Left ventricle myocardium superior (tissue), 1 donor: ENCODE data around the gene RNU1-3. TPM values are rescaled to one million over a fixed set of nuclear protein-coding genes. Genes with fewer than 3 reads are reported as not detected.
"Not testable (repeated sequence)": the region's sequence is repeated elsewhere in the genome, so short reads cannot be mapped to it uniquely, and the experiment has no call there.

ENCODE experiments used
- ATAC-seq: fragments of 200-7000 bp; cut with Tn5 transposase; one replicate; pipeline ENCODE4 v1.9.1; 2020; ENCODE audit warnings: mild to moderate bottlenecking, moderate library complexity
- DNase-seq: peaks from one replicate; pipeline ENCODE4 v3.0.0-alpha.2; 2020
- intact Hi-C: fragments of 100-400 bp; cut with micrococcal nuclease; formaldehyde crosslinking; loops from one replicate; pipeline ENCODE4 v1.11.0; 2022
- total RNA-seq: library from RNA; stranded (reverse); fragmentation: NEBNext Ultra II Directional; extraction: Animal tissue kit (Norgen Biotek cat#: 25700); gene quantifications from one replicate; pipeline ENCODE4 v1.2.1, GENCODE V29; 2021
- donor health status: DM: no; HTN: yes; CAD: no; lungs with severe emphysema.

RNU1-3 gene
- total RNA-seq, 1 donor from 2014 or later = 4,234 TPM

DNA sequence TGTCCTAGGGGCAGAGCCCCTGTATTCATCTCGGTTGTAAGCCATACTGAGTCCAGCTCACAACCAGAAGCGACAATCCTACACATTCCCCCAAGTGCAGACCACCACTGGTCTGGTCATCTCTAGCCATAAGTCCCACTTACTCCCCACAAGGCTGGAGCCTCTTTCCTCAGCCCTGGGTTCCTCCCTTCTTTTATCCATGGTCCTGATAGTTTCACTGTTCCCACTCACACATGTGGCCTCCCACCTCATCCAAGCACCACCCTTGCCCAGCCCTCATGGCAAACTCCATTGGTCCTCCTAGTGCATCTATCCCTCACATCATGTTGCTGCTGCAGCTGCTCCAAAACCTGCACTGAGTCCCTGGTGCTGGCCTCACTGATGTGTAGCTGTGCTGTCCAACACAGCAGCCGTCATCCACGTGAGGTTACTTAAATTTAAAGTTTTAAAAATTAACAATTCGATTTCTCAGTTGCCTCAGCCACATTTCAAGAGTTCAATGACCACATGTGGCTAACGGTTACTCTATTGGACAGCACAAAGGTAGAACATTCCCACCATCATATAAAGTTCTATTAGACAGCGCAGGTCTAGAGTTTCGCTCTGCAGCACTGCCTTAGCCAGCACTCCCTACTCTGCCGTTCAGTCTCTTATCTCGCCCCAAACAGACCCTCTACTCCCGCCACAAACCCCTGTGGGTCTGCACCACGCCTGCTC lies 23.1 kb downstream of the RNU1-3 start:
- ATAC-seq, intact Hi-C loops: not testable (repeated sequence)
- peak; percentile 30 for DNase-seq

- intact Hi-C loops, ATAC-seq: not testable (repeated sequence)
- DNase-seq = peak; percentile 42
Observed at GRCh38 chr1:16643001-16643411, 23.7 kb downstream of the RNU1-3 start.

DNA sequence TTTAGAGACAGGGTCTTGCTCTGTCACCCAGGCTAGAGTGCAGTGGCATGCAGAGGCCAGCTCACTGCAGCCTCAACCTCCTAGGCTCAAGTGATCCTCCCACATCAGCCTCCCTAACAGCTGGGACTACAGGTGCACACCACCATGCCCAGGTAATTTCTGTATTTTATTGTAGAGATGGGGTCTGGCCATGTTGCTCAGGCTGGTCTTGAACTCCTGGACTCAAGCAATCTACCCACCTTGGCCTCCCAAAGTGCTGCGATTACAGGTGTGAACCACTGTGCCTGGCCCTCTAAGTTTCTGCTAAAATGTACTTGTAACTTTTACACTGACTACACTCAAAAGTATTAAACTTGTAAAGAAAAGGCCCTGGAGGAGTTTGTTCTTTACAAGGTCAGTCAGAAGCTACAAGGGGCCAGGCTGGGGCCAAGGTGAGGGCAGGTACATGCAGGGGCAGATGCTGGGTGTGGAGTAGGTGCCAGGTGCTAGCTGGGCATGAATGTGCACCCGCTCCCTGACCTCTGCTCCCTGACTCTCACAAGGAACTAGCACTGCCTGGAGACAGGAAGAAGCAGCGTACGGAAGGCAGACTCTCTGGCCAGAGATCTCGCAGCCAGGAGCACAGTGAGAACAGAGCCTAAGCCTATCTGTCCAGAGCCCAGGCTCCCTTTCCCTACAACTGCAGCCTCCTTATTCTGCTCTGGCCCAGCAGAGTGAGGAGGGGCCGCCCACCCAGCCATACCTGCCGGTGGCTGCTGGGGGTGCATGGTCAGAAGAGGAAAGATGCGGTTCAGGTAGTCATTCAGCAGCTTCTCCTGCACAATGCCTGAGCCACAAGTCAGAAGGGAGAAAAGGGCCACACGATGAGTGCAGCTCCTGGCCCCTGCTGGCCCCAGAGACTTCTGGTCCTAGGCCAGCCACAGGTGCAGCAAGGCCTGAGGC lies 24.5 kb downstream of the RNU1-3 start:
- DNase-seq = peak; percentile 26
- ATAC-seq, intact Hi-C loops: not testable (repeated sequence)

DNA sequence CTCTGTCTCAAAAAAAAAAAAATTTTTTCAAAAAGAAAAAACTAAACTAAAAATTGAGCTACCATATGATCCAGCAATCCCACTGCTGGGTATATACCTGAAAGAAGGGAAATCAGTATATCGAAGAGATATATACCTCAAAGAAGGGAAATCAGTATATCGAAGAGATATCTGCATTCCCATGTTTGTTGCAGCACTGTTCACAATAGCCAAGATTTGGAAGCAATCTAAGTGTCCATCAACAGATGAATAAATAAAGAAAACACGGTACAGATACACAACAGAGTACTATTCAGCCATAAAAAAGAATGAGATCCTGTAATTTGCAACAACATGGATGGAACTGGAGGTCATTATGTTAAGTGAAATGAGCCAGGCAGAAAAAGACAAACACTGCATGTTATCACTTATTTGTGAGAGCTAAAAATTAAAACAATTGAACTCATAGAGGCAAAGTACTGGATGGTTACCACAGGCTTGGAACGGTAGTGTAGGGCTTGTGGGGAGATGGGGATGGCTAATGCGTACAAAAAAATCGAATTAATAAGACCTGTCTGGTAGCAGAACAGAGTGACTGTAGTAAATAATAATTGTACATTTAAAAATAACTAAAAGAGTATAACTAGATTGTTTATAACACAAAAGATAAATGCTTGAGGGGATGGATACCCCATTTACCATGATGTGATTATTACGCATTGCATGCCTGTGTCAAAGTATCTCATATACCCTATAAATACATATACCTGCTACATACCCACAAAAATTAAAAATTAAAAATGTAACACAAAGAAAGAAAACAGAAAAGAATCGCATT lies 25.4 kb downstream of the RNU1-3 start:
- ATAC-seq, DNase-seq, intact Hi-C loops: not testable (repeated sequence)

- intact Hi-C loops, ATAC-seq: not testable (repeated sequence)
- peak; percentile 18 for DNase-seq
Observed at GRCh38 chr1:16639091-16640031, 27.4 kb downstream of the RNU1-3 start.

DNA sequence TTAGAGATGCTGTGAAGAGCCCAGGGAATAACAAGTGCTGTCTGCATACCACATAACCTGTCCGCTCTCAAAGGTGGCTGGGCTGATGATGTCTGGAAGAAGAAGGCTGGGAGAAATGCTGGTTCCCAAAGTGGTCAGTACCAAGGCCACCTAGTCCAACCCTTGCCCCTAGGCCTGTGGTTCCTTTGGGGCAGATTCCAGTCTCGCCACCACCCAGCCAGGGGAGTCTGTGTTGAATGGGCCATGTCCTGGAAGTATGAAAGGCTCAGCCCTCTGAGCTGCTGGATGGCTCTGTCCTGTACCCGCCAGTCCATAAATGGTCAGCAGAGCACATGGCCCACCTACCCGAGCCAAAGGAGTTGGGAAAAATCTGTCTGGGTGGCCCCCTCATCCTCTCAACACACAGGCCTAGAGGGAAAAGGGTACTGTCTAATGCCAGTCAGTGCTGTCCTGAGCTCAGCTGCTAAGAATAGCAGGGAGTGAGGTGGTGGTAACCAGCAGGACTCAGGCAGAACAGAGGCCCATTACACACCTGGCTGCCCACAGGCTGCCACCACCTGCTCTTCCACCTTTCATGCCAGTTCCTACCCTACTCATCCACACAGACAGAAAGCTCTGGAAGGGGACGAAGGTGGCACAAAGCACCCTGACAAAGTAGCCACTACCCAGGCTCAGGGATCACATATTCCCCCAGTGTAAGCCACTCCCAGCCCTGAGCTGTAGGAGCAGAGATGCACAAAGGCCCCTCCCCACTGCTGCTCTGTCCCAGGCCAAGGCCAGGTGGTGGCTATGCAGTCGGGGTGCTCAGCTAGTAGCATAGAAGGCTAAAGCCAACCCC lies 28.6 kb downstream of the RNU1-3 start:
- intact Hi-C loops = not testable (repeated sequence)
- peak; percentile 23 for DNase-seq
- ATAC-seq = peak; percentile 76

- intact Hi-C loops, ATAC-seq: not testable (repeated sequence)
- DNase-seq = peak; percentile 21
Observed at GRCh38 chr1:16636551-16637195, 30.1 kb downstream of the RNU1-3 start.

DNA sequence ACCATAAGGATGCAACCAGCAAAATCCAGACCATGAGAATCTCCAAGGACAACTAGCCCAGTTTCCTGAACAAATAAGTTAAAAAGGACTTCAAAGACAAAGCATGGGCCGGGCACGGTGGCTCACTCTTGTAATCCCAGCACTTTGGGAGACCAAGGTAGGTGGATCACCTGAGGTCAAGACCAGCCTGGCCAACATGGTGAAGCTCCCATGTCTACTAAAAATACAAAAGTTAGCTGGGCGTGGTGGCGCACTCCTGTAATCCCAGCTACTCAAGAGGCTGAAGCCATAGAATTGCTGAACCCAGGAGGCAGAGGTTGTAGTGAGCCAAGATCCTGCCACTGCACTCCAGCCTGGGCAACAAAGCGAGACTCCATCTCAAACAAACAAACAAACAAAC lies 30.8 kb downstream of the RNU1-3 start:
- DNase-seq = peak; percentile 17
- intact Hi-C loops, ATAC-seq: not testable (repeated sequence)

DNA sequence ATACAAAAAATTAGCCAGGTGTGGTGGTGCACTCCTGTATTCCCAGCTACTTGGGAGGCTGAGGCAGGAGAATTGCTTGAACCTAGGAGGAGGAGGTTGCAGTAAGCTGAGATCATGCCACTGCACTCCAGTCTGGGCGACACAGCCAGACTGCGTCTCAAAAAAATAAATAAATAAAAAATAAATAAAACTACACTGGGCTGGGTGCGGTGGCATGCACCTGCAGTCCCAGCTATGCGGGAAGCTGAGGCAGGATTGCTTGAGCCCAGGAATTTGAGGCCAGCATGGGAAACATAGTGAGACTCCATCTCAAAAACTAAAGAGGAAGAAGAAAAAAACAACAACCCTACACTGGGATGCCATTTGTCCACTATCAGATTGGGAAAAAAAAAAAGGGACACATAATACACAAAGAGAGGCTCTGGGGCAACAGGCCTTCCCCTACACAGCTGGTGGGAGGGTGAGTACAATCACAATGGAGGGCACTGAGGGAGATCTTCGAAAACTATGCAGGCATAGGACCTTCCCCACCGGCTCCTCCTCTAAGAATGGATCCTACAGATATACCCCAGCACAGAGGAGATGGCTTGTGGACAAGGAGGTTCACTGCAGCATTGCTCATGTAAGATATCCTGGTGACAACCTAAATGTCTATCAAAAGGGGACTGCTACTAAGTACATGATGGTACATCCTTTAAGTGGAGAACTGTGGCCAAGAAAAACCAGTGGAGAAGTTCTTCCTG lies 33.0 kb downstream of the RNU1-3 start:
- intact Hi-C loops, DNase-seq, ATAC-seq: not testable (repeated sequence)

DNA sequence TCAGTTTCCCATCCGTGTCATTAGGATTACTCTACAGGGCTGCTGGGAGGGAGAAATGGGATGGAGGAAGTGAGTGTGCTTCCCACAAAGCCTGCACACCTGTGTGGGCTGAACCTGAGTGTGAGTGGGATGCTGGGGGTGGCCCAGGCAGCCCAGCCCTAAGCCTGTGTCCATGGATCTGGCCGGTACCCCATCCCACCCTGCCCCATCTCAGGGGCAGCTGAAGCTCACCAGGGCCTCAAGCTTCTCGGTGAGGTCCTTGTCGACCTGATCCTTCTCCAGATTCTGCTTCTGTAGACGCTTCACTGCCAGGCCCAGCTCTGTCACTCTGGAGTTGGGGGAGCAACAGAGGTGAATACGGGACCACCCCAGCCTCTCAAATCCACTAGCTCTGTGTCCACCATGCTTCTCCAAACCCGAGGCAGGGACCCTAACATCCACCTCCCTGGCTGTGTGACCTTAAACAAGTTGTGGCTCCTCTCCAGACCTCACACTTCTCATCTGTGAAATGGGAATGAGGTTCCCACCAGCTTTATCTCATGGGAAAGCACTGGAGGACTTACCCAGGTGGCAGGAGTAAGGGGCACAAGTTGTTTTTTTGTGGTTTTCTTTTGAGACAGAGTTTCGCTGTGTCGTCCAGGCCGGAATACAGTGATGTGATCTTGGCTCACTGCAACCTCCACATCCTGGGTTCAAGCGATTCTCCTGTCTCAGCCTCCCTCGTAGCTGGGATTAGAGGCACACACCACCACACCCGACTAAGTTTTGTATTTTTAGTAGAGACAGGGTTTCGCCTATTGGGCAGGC lies 34.5 kb downstream of the RNU1-3 start:
- intact Hi-C loops, ATAC-seq: not testable (repeated sequence)

GRCh38 chr1:16631248-16632043 lies 35.3 kb downstream of the RNU1-3 start:
- peak; percentile 33 for DNase-seq
- intact Hi-C loops = no loop called here

More for the DNA sequence above, 34.5 kb downstream of the RNU1-3 start:
- DNase-seq = peak; percentile 12

DNA sequence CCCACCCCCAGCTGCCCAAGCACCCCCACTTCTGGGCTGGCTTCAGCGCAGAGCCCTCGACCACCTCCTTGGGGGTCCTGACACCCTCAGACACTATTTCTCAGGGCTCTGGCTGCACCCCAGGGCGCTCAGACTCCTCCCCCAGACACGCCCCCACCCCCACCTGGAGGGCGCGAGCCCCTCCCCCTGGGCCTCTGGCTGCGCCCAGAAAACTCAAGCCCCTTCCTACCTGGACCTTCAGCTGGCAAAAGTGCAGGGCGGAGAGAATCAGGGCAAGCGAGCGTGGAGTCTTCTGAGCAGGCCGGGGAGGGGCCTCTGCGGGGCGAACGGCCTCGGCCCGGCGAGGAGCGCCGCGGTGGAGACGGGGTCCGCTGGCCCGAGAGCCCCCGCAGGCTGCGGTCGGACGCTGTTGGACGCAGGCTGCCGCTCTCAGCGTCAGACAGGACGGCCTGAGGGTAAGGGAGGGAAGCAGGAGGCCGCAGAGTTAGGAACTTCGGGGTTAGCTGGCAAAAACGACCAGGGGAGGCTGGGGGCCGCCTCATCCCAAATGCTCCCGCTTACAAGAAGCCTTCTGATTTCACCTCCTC lies 36.0 kb downstream of the RNU1-3 start:
- ATAC-seq (no peak), DNase-seq (peak; percentile 42)
- intact Hi-C loops = no loop called here

More at GRCh38 chr1:16631248-16632043, 35.3 kb downstream of the RNU1-3 start:
- ATAC-seq = no peak

GRCh38 chr1:16629916-16630530 lies 36.7 kb downstream of the RNU1-3 start:
- DNase-seq, intact Hi-C loops, ATAC-seq: not testable (repeated sequence)
